HCT116 (cell line): Measurements from ENCODE around the gene KIAA1328. TPM values are rescaled to one million over a fixed set of nuclear protein-coding genes. Genes with fewer than 3 reads are reported as not detected.

ENCODE experiments used
- ATAC-seq: fragments of 200-7000 bp; cut with Tn5 transposase; 2 replicates; pipeline ENCODE4 v1.9.1; 2020; ENCODE audit warnings: mild to moderate bottlenecking, moderate library complexity
- BruUV-seq: library from RNA; stranded (reverse); fragments of 400-500 nt; replicated peaks from 2 replicates; lab custom pipeline; 2021; lab: Mats Ljungman, UMichigan
- CTCF ChIA-PET: fragments of 300-600 bp; sonication (Branson Sonifier 250); formaldehyde crosslinking; loops from one replicate; lab custom pipeline; 2021; ENCODE audit warnings: antibody characterized with exemption; lab: Charles Lee
- POLR2A ChIA-PET: fragments of 300-600, 350-600 bp; sonication (Branson Sonifier 250); formaldehyde crosslinking; loops from one replicate; lab custom pipeline; 2021; ENCODE audit warnings: antibody characterized with exemption; lab: Charles Lee
- RAD21 ChIA-PET, 2 experiments: fragments of 300-600 bp; sonication (Branson Sonifier 250); formaldehyde crosslinking; loops; one replicate each; lab custom pipeline; 2023; ENCODE audit warnings: low total read pairs in 2 of 2; ENCODE audit not compliant: uncharacterized antibody in 2 of 2, unreplicated experiment in 2 of 2, low non-redundant PET in 1 of 2; lab: Charles Lee
- DNase-seq: peaks from one replicate; pipeline ENCODE4 v3.0.0-alpha.2; 2010; ENCODE audit warnings: low read depth, low spot score
- H2AFZ ChIP-seq: fragments of 200-600 bp; shearing (Covaris generic), sonication (generic); 2 replicates; pipeline ENCODE4 v1.6.1; 2017; ENCODE audit warnings: low read depth, mixed run types, mixed read lengths, antibody characterized with exemption, low read length; ENCODE audit not compliant: poor library complexity, severe bottlenecking
- H3K27ac ChIP-seq: 2 replicates; pipeline ENCODE4 v1.5.1; 2012; ENCODE audit warnings: low read depth, low read length
- H3K27me3 ChIP-seq: fragments of 200-600 bp; sonication (generic); 2 replicates; pipeline ENCODE4 v1.6.1; 2016; ENCODE audit warnings: mixed run types, low read length, mixed read lengths; ENCODE audit not compliant: insufficient read depth
- H3K36me3 ChIP-seq, 2 experiments: fragments of 200-500 bp in 1 of 2; fragments of 200-600 bp in 1 of 2; sonication (Bioruptor generic) in 1 of 2; sonication (generic) in 1 of 2; 2 replicates each; pipeline versions ENCODE4 v1.5.1 to v1.6.1; 2014 to 2016; ENCODE audit warnings: low read length in 2 of 2, inconsistent platforms in 1 of 2, mixed read lengths in 1 of 2, mixed run types in 1 of 2; ENCODE audit not compliant: insufficient read depth in 2 of 2, control insufficient read depth in 1 of 2
- H3K4me1 ChIP-seq, 2 experiments: fragments of 200-600 bp in 1 of 2; sonication (generic) in 1 of 2; 2 replicates each; pipeline versions ENCODE4 v1.5.1 to v1.6.1; 2012 to 2017; ENCODE audit warnings: low read length in 2 of 2, inconsistent platforms in 1 of 2, mild to moderate bottlenecking in 1 of 2, mixed read lengths in 1 of 2, mixed run types in 1 of 2, moderate library complexity in 1 of 2; ENCODE audit not compliant: insufficient read depth in 2 of 2, control insufficient read depth in 1 of 2
- H3K4me2 ChIP-seq: fragments of 200-600 bp; sonication (generic); 2 replicates; pipeline ENCODE4 v1.6.1; 2017; ENCODE audit warnings: mixed run types, low read length, mixed read lengths
- H3K4me3 ChIP-seq, 2 experiments: fragments of 200-600 bp in 1 of 2; sonication (generic) in 1 of 2; replicated peaks in 1 of 2; 2 replicates each; pipeline ENCODE4 v1.5.1; 2011 to 2016; ENCODE audit warnings: low read length in 2 of 2, control low read depth in 1 of 2, low read depth in 1 of 2, mild to moderate bottlenecking in 1 of 2, mixed read lengths in 1 of 2, mixed run types in 1 of 2
- H3K79me2 ChIP-seq: fragments of 200-600 bp; sonication (generic); 2 replicates; pipeline ENCODE4 v1.6.1; 2017; ENCODE audit warnings: mild to moderate bottlenecking, mixed run types, low read length, moderate library complexity, mixed read lengths; ENCODE audit not compliant: insufficient read depth
- H3K9ac ChIP-seq: fragments of 200-600 bp; sonication (generic); 2 replicates; pipeline ENCODE4 v1.6.1; 2016; ENCODE audit warnings: low read length, mixed read lengths
- H3K9me2 ChIP-seq: fragments of 200-600 bp; sonication (generic), shearing (Covaris generic); 2 replicates; pipeline ENCODE4 v1.6.1; 2017; ENCODE audit warnings: mixed run types, mild to moderate bottlenecking, moderate library complexity; ENCODE audit not compliant: insufficient read depth
- H3K9me3 ChIP-seq, 2 experiments: fragments of 200-500 bp in 1 of 2; fragments of 200-600 bp in 1 of 2; sonication (Bioruptor generic) in 1 of 2; sonication (generic) in 1 of 2; 2 replicates each; pipeline ENCODE4 v1.6.1; 2014 to 2017; ENCODE audit warnings: low read length in 2 of 2, mixed read lengths in 2 of 2, inconsistent platforms in 1 of 2, low read depth in 1 of 2, mild to moderate bottlenecking in 1 of 2, mixed run types in 1 of 2, moderate library complexity in 1 of 2; ENCODE audit not compliant: control insufficient read depth in 1 of 2, insufficient read depth in 1 of 2
- H4K20me1 ChIP-seq: fragments of 200-600 bp; sonication (generic), shearing (Covaris generic); 2 replicates; pipeline ENCODE4 v1.6.1; 2017; ENCODE audit warnings: mixed run types, mild to moderate bottlenecking, moderate library complexity; ENCODE audit not compliant: insufficient read depth
- ATF3 ChIP-seq: IDR thresholded peaks from 2 replicates; pipeline ENCODE4 v1.6.1; 2012
- CBX3 ChIP-seq: IDR thresholded peaks from 2 replicates; pipeline ENCODE4 v1.6.1; 2012; ENCODE audit warnings: low read depth
- CTCF ChIP-seq, 3 experiments: fragments of 200-600 bp in 1 of 3; sonication (generic) in 1 of 3; IDR thresholded peaks in 2 of 3; conservative IDR thresholded peaks in 1 of 3; 2 replicates each; pipeline ENCODE4 v1.5.1; 2012 to 2017; ENCODE audit warnings: low read depth in 2 of 3, low read length in 2 of 3, antibody characterized with exemption in 1 of 3, borderline replicate concordance in 1 of 3, control low read depth in 1 of 3, mild to moderate bottlenecking in 1 of 3, mixed read lengths in 1 of 3, mixed run types in 1 of 3, moderate library complexity in 1 of 3; ENCODE audit not compliant: insufficient read depth in 1 of 3
- EGR1 ChIP-seq: IDR thresholded peaks from 2 replicates; pipeline ENCODE4 v1.6.1; 2012; ENCODE audit warnings: low read depth
- ELF1 ChIP-seq: IDR thresholded peaks from 2 replicates; pipeline ENCODE4 v1.6.1; 2012; ENCODE audit warnings: low read depth, borderline replicate concordance
- EZH2 ChIP-seq: fragments of 200-600 bp; sonication (generic); IDR thresholded peaks from 2 replicates; pipeline ENCODE4 v1.6.1; 2017; ENCODE audit warnings: antibody characterized with exemption, mixed run types
- JUND ChIP-seq: IDR thresholded peaks from 2 replicates; pipeline ENCODE4 v1.6.1; 2012
- MAX ChIP-seq: IDR thresholded peaks from 2 replicates; pipeline ENCODE4 v1.6.1; 2012
- RAD21 ChIP-seq: IDR thresholded peaks from 2 replicates; pipeline ENCODE4 v1.6.1; 2012; ENCODE audit warnings: low read depth, mild to moderate bottlenecking
- SIN3A ChIP-seq: IDR thresholded peaks from 2 replicates; pipeline ENCODE4 v1.6.1; 2012; ENCODE audit warnings: low read depth
- SP1 ChIP-seq: IDR thresholded peaks from 2 replicates; pipeline ENCODE4 v1.6.1; 2012; ENCODE audit warnings: low read depth
- TCF7L2 ChIP-seq: IDR thresholded peaks from 2 replicates; pipeline ENCODE4 v1.7.0; 2011; ENCODE audit warnings: borderline replicate concordance, inconsistent platforms; ENCODE audit not compliant: insufficient read depth, insufficient read length; ENCODE audit errors: extremely low read depth
- ZBTB33 ChIP-seq: IDR thresholded peaks from 2 replicates; pipeline ENCODE4 v1.6.1; 2011; ENCODE audit warnings: mild to moderate bottlenecking, low read length, moderate library complexity; ENCODE audit not compliant: insufficient replicate concordance; ENCODE audit errors: extremely low read depth
- ZFX ChIP-seq: fragments of 450-650 bp; IDR thresholded peaks from 2 replicates; pipeline ENCODE4 v1.6.1; 2017
- intact Hi-C: fragments of 100-400 bp; cut with micrococcal nuclease; formaldehyde crosslinking; loops from 2 replicates; pipeline ENCODE4 v1.10.0; 2022
- total RNA-seq: library from RNA; stranded (reverse); gene quantifications from one replicate; pipeline ENCODE4 v1.2.1, GENCODE V29; 2021; ENCODE audit not compliant: unreplicated experiment

The KIAA1328 gene
- total RNA-seq, 1 experiment from 2014 or later = 5.2 TPM

- H3K9ac ChIP-seq = no peak overlapping the region
- H3K27ac ChIP-seq = no peak overlapping the region
- H4K20me1 ChIP-seq = no peaks in the 10 kb centered on the region; the same call in 1 of the 2 replicates
- H3K9me2 ChIP-seq = no peaks in the 10 kb centered on the region
- no peaks in the 10 kb centered on the region for H3K36me3 ChIP-seq
- ATAC-seq (no peak), DNase-seq (no peak)
- intact Hi-C loops = no loop called here
- RAD21 ChIA-PET = no interaction called here
- CTCF ChIA-PET = no interaction called here
- no peak overlapping the region for H3K4me2 ChIP-seq
- no TSS peak for BruUV-seq
- H3K9me3 ChIP-seq = no peaks in the 10 kb centered on the region
- no peaks in the 10 kb centered on the region for H3K79me2 ChIP-seq
- no peak overlapping the region for H2AFZ ChIP-seq
- H3K27me3 ChIP-seq = no peaks in the 10 kb centered on the region
- TF ChIP-seq ZFX (no peak), RAD21 (no peak), CTCF (IDR thresholded peaks at IDR 0.05 in 2 of 3, conservative IDR thresholded peaks at IDR 0.05 in 1 of 3; ENCODE audit: borderline replicate concordance in 1 of 3, insufficient read depth in 1 of 3, low read depth in 2 of 3, low read length in 2 of 3) (no peak), TCF7L2 (no peak), MAX (no peak)
- no peak overlapping the region for H3K4me3 ChIP-seq
- POLR2A ChIA-PET = no interaction called here
- H3K4me1 ChIP-seq = no peaks in the 10 kb centered on the region
Observed at GRCh38 chr18:36929601-36930000, 100.7 kb downstream of the KIAA1328 start.

GRCh38 chr18:36931106-36931505, 102.2 kb downstream of the KIAA1328 start:
- H3K4me2 ChIP-seq = no peak overlapping the region
- intact Hi-C loops = no loop called here
- no peaks in the 10 kb centered on the region; the same call in 1 of the 2 replicates for H4K20me1 ChIP-seq
- ChIA-PET CTCF (no interaction called here), RAD21 (no interaction called here), POLR2A (no interaction called here)
- H2AFZ ChIP-seq = no peak overlapping the region
- no peak overlapping the region for H3K27ac ChIP-seq
- H3K9ac ChIP-seq = no peak overlapping the region
- no peaks in the 10 kb centered on the region for H3K9me2 ChIP-seq
- ATAC-seq (no peak), DNase-seq (no peak)
- H3K79me2 ChIP-seq = no peaks in the 10 kb centered on the region
- no peaks in the 10 kb centered on the region for H3K27me3 ChIP-seq
- no peaks in the 10 kb centered on the region for H3K36me3 ChIP-seq
- BruUV-seq = no TSS peak
- H3K4me3 ChIP-seq = no peak overlapping the region
- no peaks in the 10 kb centered on the region for H3K9me3 ChIP-seq
- H3K4me1 ChIP-seq = no peaks in the 10 kb centered on the region
- no peak for TF ChIP-seq SIN3A
- TF ChIP-seq JUND = no peak
- TF ChIP-seq ELF1 = no peak
- TF ChIP-seq SP1 = no peak
- TF ChIP-seq CTCF (IDR thresholded peaks at IDR 0.05 in 2 of 3, conservative IDR thresholded peaks at IDR 0.05 in 1 of 3; ENCODE audit: borderline replicate concordance in 1 of 3, insufficient read depth in 1 of 3, low read depth in 2 of 3, low read length in 2 of 3) = no peak
- no peak for TF ChIP-seq CBX3
- no peak for TF ChIP-seq EGR1
- TF ChIP-seq ATF3 = no peak
- TF ChIP-seq ZFX = no peak
- no peak for TF ChIP-seq EZH2
- TF ChIP-seq ZBTB33 = no peak
